ENCODE measurements around the gene TMEM202. TPM values are rescaled to one million over a fixed set of nuclear protein-coding genes. Genes with fewer than 3 reads are reported as not detected.

The TMEM202 gene
- total and polyA plus RNA-seq, 2 donors (not counting 1 experiment from before 2014, with no cell fraction given): not detected

GRCh38 chr15:72369964-72370363 lies 28.1 kb upstream of the TMEM202 start:
- no peak overlapping the region for H3K4me3 ChIP-seq (replicated peaks in 1 of 4; ENCODE audit: control extremely low read depth in 1 of 4, insufficient read depth in 1 of 4, low read depth in 3 of 4, low read length in 4 of 4)
- H3K79me2 ChIP-seq (ENCODE audit: control insufficient read depth, insufficient read depth, low read length): peaks cover 2% of the 10 kb centered on the region
- H3K9ac ChIP-seq (ENCODE audit: insufficient read depth, low read length): no peak overlapping the region
- no peak overlapping the region for H3K27ac ChIP-seq (ENCODE audit: insufficient read depth, low read length)
- H3K9me3 ChIP-seq (ENCODE audit: control insufficient read depth, insufficient read depth, low read depth, low read length): no peaks in the 10 kb centered on the region
- H3K27me3 ChIP-seq (ENCODE audit: control insufficient read depth, insufficient read depth, low read length): no peaks in the 10 kb centered on the region
- DNase-seq (ENCODE audit: low read depth in 2 of 2): no peak
- peaks cover 2% of the 10 kb centered on the region for H3K4me1 ChIP-seq (ENCODE audit: control insufficient read depth, extremely low read depth, insufficient read depth, low read length)
- TF ChIP-seq CTCF (conservative IDR thresholded peaks at IDR 0.05 in 1 of 2, IDR thresholded peaks at IDR 0.05 in 1 of 2; ENCODE audit: low read depth in 1 of 2, low read length in 2 of 2) (no peak), EZH2 (IDR thresholded peaks at IDR 0.05; ENCODE audit: low read length, missing control alignments) (no peak)
- no peaks in the 10 kb centered on the region for H3K36me3 ChIP-seq (ENCODE audit: control insufficient read depth, insufficient read depth, low read length)
- no peak overlapping the region for H2AFZ ChIP-seq (ENCODE audit: low read length)
- no peak overlapping the region for H3K4me2 ChIP-seq (ENCODE audit: extremely low read depth, insufficient read depth, low read length)
- no peaks in the 10 kb centered on the region for H4K20me1 ChIP-seq (ENCODE audit: control insufficient read depth, extremely low read depth, insufficient read depth, low read length)

DNA sequence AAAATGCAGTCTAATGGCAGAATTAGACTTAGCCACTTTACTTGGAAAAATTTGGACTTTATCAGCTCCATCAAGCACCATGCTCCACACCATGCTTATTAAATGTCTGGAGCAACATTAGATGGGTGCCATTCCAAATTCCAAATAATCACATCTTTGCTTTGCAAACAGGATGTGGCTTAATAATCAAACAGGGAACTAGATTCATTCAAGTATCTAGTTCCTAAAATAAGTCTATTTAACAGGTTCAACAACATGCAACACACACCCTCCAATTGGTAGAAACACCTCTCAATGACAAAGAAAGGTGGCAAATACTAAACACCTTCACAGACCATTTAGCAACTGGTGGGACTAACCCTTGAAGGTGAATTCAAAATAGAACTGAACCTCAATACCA lies 25.7 kb upstream of the TMEM202 start:
- Histone ChIP-seq H2AFZ (ENCODE audit: low read length) (no peak overlapping the region), H4K20me1 (ENCODE audit: control insufficient read depth, extremely low read depth, insufficient read depth, low read length) (no peaks in the 10 kb centered on the region), H3K27ac (ENCODE audit: insufficient read depth, low read length) (no peak overlapping the region), H3K9ac (ENCODE audit: insufficient read depth, low read length) (no peak overlapping the region), H3K9me3 (ENCODE audit: control insufficient read depth, insufficient read depth, low read depth, low read length) (no peaks in the 10 kb centered on the region), H3K36me3 (ENCODE audit: control insufficient read depth, insufficient read depth, low read length) (no peaks in the 10 kb centered on the region), H3K4me1 (ENCODE audit: control insufficient read depth, extremely low read depth, insufficient read depth, low read length) (peaks cover 4% of the 10 kb centered on the region), H3K27me3 (ENCODE audit: control insufficient read depth, insufficient read depth, low read length) (no peaks in the 10 kb centered on the region), H3K4me2 (ENCODE audit: extremely low read depth, insufficient read depth, low read length) (no peak overlapping the region), H3K79me2 (ENCODE audit: control insufficient read depth, insufficient read depth, low read length) (peaks cover 3% of the 10 kb centered on the region), H3K4me3 (replicated peaks in 1 of 4; ENCODE audit: control extremely low read depth in 1 of 4, insufficient read depth in 1 of 4, low read depth in 3 of 4, low read length in 4 of 4) (no peak overlapping the region)
- DNase-seq (ENCODE audit: low read depth in 2 of 2): no peak
- TF ChIP-seq EZH2 (IDR thresholded peaks at IDR 0.05; ENCODE audit: low read length, missing control alignments) (no peak), CTCF (conservative IDR thresholded peaks at IDR 0.05 in 1 of 2, IDR thresholded peaks at IDR 0.05 in 1 of 2; ENCODE audit: low read depth in 1 of 2, low read length in 2 of 2) (no peak)

GRCh38 chr15:72375501-72375845 lies 22.6 kb upstream of the TMEM202 start:
- Histone ChIP-seq H3K79me2 (ENCODE audit: control insufficient read depth, insufficient read depth, low read length) (peaks cover 1% of the 10 kb centered on the region), H3K9ac (ENCODE audit: insufficient read depth, low read length) (peak overlapping the region; percentile 78), H2AFZ (ENCODE audit: low read length) (peak overlapping the region; percentile 76), H3K4me2 (ENCODE audit: extremely low read depth, insufficient read depth, low read length) (peak overlapping the region; percentile 78), H3K9me3 (ENCODE audit: control insufficient read depth, insufficient read depth, low read depth, low read length) (no peaks in the 10 kb centered on the region), H3K27ac (ENCODE audit: insufficient read depth, low read length) (peak overlapping the region; percentile 72), H4K20me1 (ENCODE audit: control insufficient read depth, extremely low read depth, insufficient read depth, low read length) (no peaks in the 10 kb centered on the region), H3K4me3 (replicated peaks in 1 of 4; ENCODE audit: control extremely low read depth in 1 of 4, insufficient read depth in 1 of 4, low read depth in 3 of 4, low read length in 4 of 4) (peak overlapping the region; percentile 48 to 85 (median 74)), H3K36me3 (ENCODE audit: control insufficient read depth, insufficient read depth, low read length) (no peaks in the 10 kb centered on the region), H3K4me1 (ENCODE audit: control insufficient read depth, extremely low read depth, insufficient read depth, low read length) (peaks cover 2% of the 10 kb centered on the region), H3K27me3 (ENCODE audit: control insufficient read depth, insufficient read depth, low read length) (no peaks in the 10 kb centered on the region)
- no peak for TF ChIP-seq CTCF (conservative IDR thresholded peaks at IDR 0.05 in 1 of 2, IDR thresholded peaks at IDR 0.05 in 1 of 2; ENCODE audit: low read depth in 1 of 2, low read length in 2 of 2)
- TF ChIP-seq EZH2 (IDR thresholded peaks at IDR 0.05; ENCODE audit: low read length, missing control alignments): no peak
- no peak for DNase-seq (ENCODE audit: low read depth in 2 of 2)

Data from fibroblast of lung (primary cell).